ENCODE data around the gene CLIP3.

- TF ChIP-seq, protein P1, sequence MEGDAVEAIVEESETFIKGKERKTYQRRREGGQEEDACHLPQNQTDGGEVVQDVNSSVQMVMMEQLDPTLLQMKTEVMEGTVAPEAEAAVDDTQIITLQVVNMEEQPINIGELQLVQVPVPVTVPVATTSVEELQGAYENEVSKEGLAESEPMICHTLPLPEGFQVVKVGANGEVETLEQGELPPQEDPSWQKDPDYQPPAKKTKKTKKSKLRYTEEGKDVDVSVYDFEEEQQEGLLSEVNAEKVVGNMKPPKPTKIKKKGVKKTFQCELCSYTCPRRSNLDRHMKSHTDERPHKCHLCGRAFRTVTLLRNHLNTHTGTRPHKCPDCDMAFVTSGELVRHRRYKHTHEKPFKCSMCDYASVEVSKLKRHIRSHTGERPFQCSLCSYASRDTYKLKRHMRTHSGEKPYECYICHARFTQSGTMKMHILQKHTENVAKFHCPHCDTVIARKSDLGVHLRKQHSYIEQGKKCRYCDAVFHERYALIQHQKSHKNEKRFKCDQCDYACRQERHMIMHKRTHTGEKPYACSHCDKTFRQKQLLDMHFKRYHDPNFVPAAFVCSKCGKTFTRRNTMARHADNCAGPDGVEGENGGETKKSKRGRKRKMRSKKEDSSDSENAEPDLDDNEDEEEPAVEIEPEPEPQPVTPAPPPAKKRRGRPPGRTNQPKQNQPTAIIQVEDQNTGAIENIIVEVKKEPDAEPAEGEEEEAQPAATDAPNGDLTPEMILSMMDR (IDR thresholded peaks at IDR 0.05): no peak
- no peak for TF ChIP-seq POLR2A (IDR thresholded peaks at IDR 0.05)
- no peak for TF ChIP-seq POLR2AphosphoS5 (IDR thresholded peaks at IDR 0.05)
These were observed 32.2 kb upstream of the CLIP3 start for GRCh38 chr19:36064826-36065225.

Data from sigmoid colon (tissue), 4 donors.